H1 (cell line): ENCODE measurements around the gene LZTFL1. TPM values are rescaled to one million over a fixed set of nuclear protein-coding genes. Genes with fewer than 3 reads are reported as not detected.

Source experiments
- CTCF ChIA-PET: fragments of 300-600 bp; sonication (Branson Sonifier 250); formaldehyde crosslinking; loops from one replicate; lab custom pipeline; 2021; ENCODE audit not compliant: partially characterized antibody; lab: Charles Lee
- POLR2A ChIA-PET: fragments of 300-600 bp; sonication (Branson Sonifier 250); formaldehyde crosslinking; loops from one replicate; lab custom pipeline; 2021; ENCODE audit warnings: inconsistent platforms; ENCODE audit not compliant: partially characterized antibody; lab: Charles Lee
- DNase-seq, 2 experiments: peaks; one replicate each; pipeline versions ENCODE4 v3.0.0 to v3.0.0-alpha.2; 2010 to 2022; ENCODE audit warnings: low spot score in 2 of 2, low read depth in 1 of 2, mixed read lengths in 1 of 2
- FAIRE-seq: peaks from 2 replicates; lab custom pipeline; 2011; peaks lifted over from hg19 to GRCh38; lab: Jason Lieb, UNC
- H2AFZ ChIP-seq: 2 replicates; pipeline ENCODE4 v1.8.1; 2012; ENCODE audit warnings: low read length, inconsistent platforms
- H2AK5ac ChIP-seq: 2 replicates; pipeline ENCODE4 v1.6.1; 2013; ENCODE audit warnings: low read depth, low read length
- H2BK120ac ChIP-seq: replicated peaks from 2 replicates; pipeline ENCODE3; 2013; ENCODE audit warnings: low read depth, low read length, inconsistent platforms
- H2BK12ac ChIP-seq: 2 replicates; pipeline ENCODE4 v1.6.1; 2013; ENCODE audit warnings: low read depth, low read length
- H2BK15ac ChIP-seq: 2 replicates; pipeline ENCODE4 v1.6.1; 2013; ENCODE audit warnings: low read length
- H2BK20ac ChIP-seq: 2 replicates; pipeline ENCODE4 v1.6.1; 2013; ENCODE audit warnings: low read length
- H2BK5ac ChIP-seq: 2 replicates; pipeline ENCODE4 v1.6.1; 2013; ENCODE audit warnings: low read depth, low read length
- H3K14ac ChIP-seq: 2 replicates; pipeline ENCODE4 v1.6.1; 2013; ENCODE audit warnings: inconsistent platforms; ENCODE audit not compliant: insufficient read length
- H3K18ac ChIP-seq: 2 replicates; pipeline ENCODE4 v1.6.1; 2013; ENCODE audit warnings: low read length; ENCODE audit errors: extremely low read depth
- H3K23ac ChIP-seq: 2 replicates; pipeline ENCODE4 v1.6.1; 2013; ENCODE audit warnings: inconsistent platforms; ENCODE audit not compliant: insufficient read length
- H3K23me2 ChIP-seq: 2 replicates; pipeline ENCODE4 v1.6.1; 2013; ENCODE audit warnings: low read depth, low read length
- H3K27ac ChIP-seq: 2 replicates; pipeline ENCODE4 v1.6.1; 2011; ENCODE audit warnings: low read depth, low read length, inconsistent platforms
- H3K27me3 ChIP-seq, 4 experiments: replicated peaks in 1 of 4; 1 replicate in 1 of 4; 2 replicates in 3 of 4; pipeline versions ENCODE4 v1.6.1 to v1.8.1; 2011 to 2013; ENCODE audit warnings: low read length in 3 of 4, mild to moderate bottlenecking in 3 of 4, inconsistent platforms in 2 of 4, mixed read lengths in 2 of 4, moderate library complexity in 1 of 4; ENCODE audit not compliant: control insufficient read depth in 3 of 4, insufficient read depth in 3 of 4; ENCODE audit errors: extremely low read depth in 1 of 4
- H3K36me3 ChIP-seq, 4 experiments: 2 replicates each; pipeline versions ENCODE4 v1.6.1 to v1.8.1; 2011 to 2013; ENCODE audit warnings: mild to moderate bottlenecking in 4 of 4, low read length in 3 of 4, moderate library complexity in 2 of 4, control low read depth in 1 of 4, inconsistent platforms in 1 of 4; ENCODE audit not compliant: insufficient read depth in 4 of 4, control insufficient read depth in 2 of 4
- H3K4ac ChIP-seq: replicated peaks from 2 replicates; pipeline ENCODE3; 2013; ENCODE audit warnings: low read length, low read depth, mixed read lengths, inconsistent platforms; ENCODE audit not compliant: insufficient read length
- H3K4me1 ChIP-seq, 4 experiments: replicated peaks in 1 of 4; 1 replicate in 1 of 4; 2 replicates in 3 of 4; pipeline versions ENCODE4 v1.6.1 to v1.8.1; 2011 to 2013; ENCODE audit warnings: low read length in 3 of 4, inconsistent platforms in 2 of 4, mixed read lengths in 1 of 4; ENCODE audit not compliant: insufficient read depth in 4 of 4, control insufficient read depth in 3 of 4
- H3K4me2 ChIP-seq, 2 experiments: 2 replicates each; pipeline versions ENCODE4 v1.6.1 to v1.8.1; 2011 to 2013; ENCODE audit warnings: low read depth in 2 of 2, low read length in 2 of 2, control low read depth in 1 of 2, inconsistent platforms in 1 of 2, mild to moderate bottlenecking in 1 of 2; ENCODE audit not compliant: insufficient read depth in 1 of 2
- H3K4me3 ChIP-seq, 4 experiments: fragments of 200-600, 300-600 bp in 1 of 4; sonication (generic), shearing (Covaris generic), sonication (Bioruptor Twin) in 1 of 4; 2 replicates each; pipeline versions ENCODE4 v1.5.1 to v1.8.1; 2011 to 2016; ENCODE audit warnings: low read length in 4 of 4, low read depth in 3 of 4, control low read depth in 2 of 4, inconsistent platforms in 2 of 4, mild to moderate bottlenecking in 2 of 4, mixed read lengths in 1 of 4, moderate library complexity in 1 of 4; ENCODE audit not compliant: insufficient read depth in 2 of 4; ENCODE audit errors: extremely low read depth in 1 of 4
- H3K56ac ChIP-seq: replicated peaks from 2 replicates; pipeline ENCODE3; 2013; ENCODE audit warnings: low read depth, mild to moderate bottlenecking, mixed read lengths, low read length, inconsistent platforms; ENCODE audit not compliant: insufficient read length
- H3K79me1 ChIP-seq: 2 replicates; pipeline ENCODE4 v1.6.1; 2013; ENCODE audit warnings: low read depth, low read length, control low read depth
- H3K79me2 ChIP-seq, 2 experiments: 2 replicates each; pipeline versions ENCODE4 v1.6.1 to v1.8.1; 2012 to 2013; ENCODE audit warnings: low read length in 2 of 2, mild to moderate bottlenecking in 2 of 2, inconsistent platforms in 1 of 2; ENCODE audit not compliant: insufficient read depth in 2 of 2, control insufficient read depth in 1 of 2
- H3K9ac ChIP-seq, 4 experiments: replicated peaks in 1 of 4; 1 replicate in 1 of 4; 2 replicates in 3 of 4; pipeline versions ENCODE4 v1.6.1 to v1.8.1; 2011 to 2013; ENCODE audit warnings: low read depth in 3 of 4, low read length in 3 of 4, control low read depth in 2 of 4, mild to moderate bottlenecking in 2 of 4, moderate library complexity in 2 of 4, inconsistent platforms in 1 of 4; ENCODE audit errors: extremely low read depth in 1 of 4
- H3K9me3 ChIP-seq, 2 experiments: 2 replicates each; pipeline versions ENCODE4 v1.6.1 to v1.8.1; 2012 to 2013; ENCODE audit warnings: mild to moderate bottlenecking in 2 of 2, moderate library complexity in 2 of 2, control low read depth in 1 of 2, inconsistent platforms in 1 of 2, low read depth in 1 of 2, low read length in 1 of 2, mixed read lengths in 1 of 2; ENCODE audit not compliant: insufficient read depth in 2 of 2
- H4K20me1 ChIP-seq, 2 experiments: replicated peaks in 1 of 2; 2 replicates each; pipeline versions ENCODE3 to v1.8.1; 2011 to 2013; ENCODE audit warnings: inconsistent platforms in 2 of 2, low read length in 2 of 2, mild to moderate bottlenecking in 1 of 2; ENCODE audit not compliant: insufficient read depth in 2 of 2, control insufficient read depth in 1 of 2
- H4K5ac ChIP-seq: 2 replicates; pipeline ENCODE4 v1.6.1; 2013; ENCODE audit warnings: low read length, low read depth, mixed read lengths, inconsistent platforms; ENCODE audit not compliant: insufficient read length
- H4K8ac ChIP-seq: 2 replicates; pipeline ENCODE4 v1.8.0; 2013; ENCODE audit warnings: mild to moderate bottlenecking, moderate library complexity, low read length, inconsistent platforms; ENCODE audit not compliant: insufficient read depth; ENCODE audit errors: extremely low read depth
- H4K91ac ChIP-seq: replicated peaks from 2 replicates; pipeline ENCODE3; 2013; ENCODE audit warnings: low read length, mixed read lengths, inconsistent platforms; ENCODE audit not compliant: insufficient read length
- ATF2 ChIP-seq: IDR thresholded peaks from 2 replicates; pipeline ENCODE4 v1.6.1; 2012; ENCODE audit warnings: low read length, inconsistent platforms
- BRCA1 ChIP-seq: IDR thresholded peaks from 2 replicates; pipeline ENCODE4 v1.6.1; 2012; ENCODE audit warnings: low read depth, low read length, improper control_type of control experiment
- CREB1 ChIP-seq: IDR thresholded peaks from 2 replicates; pipeline ENCODE4 v1.6.1; 2012; ENCODE audit warnings: inconsistent platforms
- GABPA ChIP-seq: IDR thresholded peaks from 2 replicates; pipeline ENCODE4 v1.6.1; 2011; ENCODE audit warnings: mild to moderate bottlenecking, low read length, moderate library complexity, borderline replicate concordance; ENCODE audit not compliant: insufficient read depth
- JUND ChIP-seq: IDR thresholded peaks from 2 replicates; pipeline ENCODE4 v1.6.1; 2011; ENCODE audit warnings: mild to moderate bottlenecking, improper control_type of control experiment, low read length
- MAFK ChIP-seq: IDR thresholded peaks from 2 replicates; pipeline ENCODE4 v1.6.1; 2012; ENCODE audit warnings: low read depth, mild to moderate bottlenecking, improper control_type of control experiment, low read length
- PHF8 ChIP-seq: fragments of 200-600 bp; sonication (generic); conservative IDR thresholded peaks from 2 replicates; pipeline ENCODE4 v1.7.1; 2012; ENCODE audit warnings: low read depth, mild to moderate bottlenecking, inconsistent platforms, low read length, moderate library complexity
- POLR2A ChIP-seq, 2 experiments: IDR thresholded peaks; 1 replicate in 1 of 2; 2 replicates in 1 of 2; pipeline ENCODE4 v1.6.1; 2011; ENCODE audit warnings: low read depth in 2 of 2, low read length in 2 of 2, mild to moderate bottlenecking in 2 of 2; ENCODE audit errors: control extremely low read depth in 1 of 2
- RNF2 ChIP-seq: fragments of 200-900, 300-1000 bp; sonication (generic); IDR thresholded peaks from 2 replicates; pipeline ENCODE4 v1.7.1; 2016; ENCODE audit warnings: borderline replicate concordance, low read depth, mild to moderate bottlenecking, antibody characterized with exemption, low read length; ENCODE audit not compliant: poor library complexity, severe bottlenecking; ENCODE audit errors: missing control alignments
- SIX5 ChIP-seq: IDR thresholded peaks from 2 replicates; pipeline ENCODE4 v1.6.1; 2011; ENCODE audit warnings: mild to moderate bottlenecking, low read depth, low read length
- SP2 ChIP-seq: IDR thresholded peaks from 2 replicates; pipeline ENCODE4 v1.6.1; 2012; ENCODE audit warnings: mild to moderate bottlenecking, low read length, inconsistent platforms
- SUZ12 ChIP-seq: fragments of 200-600 bp; sonication (generic); IDR thresholded peaks from 2 replicates; pipeline ENCODE4 v1.6.1; 2012; ENCODE audit warnings: mild to moderate bottlenecking, inconsistent platforms, low read length, moderate library complexity, mixed read lengths
- TEAD4 ChIP-seq: IDR thresholded peaks from 2 replicates; pipeline ENCODE4 v1.6.1; 2012; ENCODE audit warnings: low read depth, low read length, inconsistent platforms, mixed read lengths
- ZNF274 ChIP-seq: IDR thresholded peaks from 2 replicates; pipeline ENCODE4 v1.7.0; 2012; ENCODE audit warnings: low read length, borderline replicate concordance; ENCODE audit errors: extremely low read depth
- WGBS, 2 experiments: shearing (Covaris generic) in 1 of 2; methylation state at CpG; one replicate each; pipeline versions ENCODE4 v1.1.6 to v1.1.7; 2013 to 2015; ENCODE audit warnings: low lambda C conversion rate in 2 of 2, mixed read lengths in 2 of 2, inconsistent platforms in 1 of 2, low coverage in 1 of 2, missing lambda C conversion rate in 1 of 2; ENCODE audit not compliant: insufficient replicate concordance in 2 of 2, insufficient coverage in 1 of 2, insufficient read length in 1 of 2; ENCODE audit errors: extremely low coverage in 1 of 2, missing lambda C conversion rate in 1 of 2; 5-methylcytosine and 5-hydroxymethylcytosine counted together
- polyA plus RNA-seq, 7 experiments: library from polyadenylated mRNA; depleted of rRNA in 3 of 7; stranded (reverse) in 5 of 7; unstranded in 2 of 7; fragments of >200 nt in 5 of 7; fragments of 200-250 nt in 2 of 7; gene quantifications; 1 replicate in 5 of 7; 2 replicates in 1 of 7; 4 replicates in 1 of 7; pipeline versions ENCODE4 v1.2.1 to v1.2.3, GENCODE V29; 2011 to 2013; ENCODE audit warnings: missing spikeins in 2 of 7, mixed read lengths in 2 of 7
- total RNA-seq: library from RNA; stranded (reverse); fragmentation: NEBNext Ultra II Directional; extraction: Animal tissue kit (Norgen Biotek cat#: 25700); gene quantifications from 2 replicates; pipeline ENCODE4 v1.2.1, GENCODE V29; 2021

The LZTFL1 gene
- total and polyA plus RNA-seq, 2 of the 8 experiments (the other 6 are each of a cell fraction or from before 2014, with no cell fraction given) = 8.7 to 11.5 TPM

GRCh38 chr3:45787551-45787950 is 54.4 kb downstream of the LZTFL1 start:
- Histone ChIP-seq H2BK120ac (no peak overlapping the region), H3K9me3 (0 out of 4 replicates have a peak, but pooled peaks cover 0 to 3% of the 10 kb centered on the region in 2 experiments), H4K20me1 (no peaks in the 10 kb centered on the region), H3K18ac (no peak overlapping the region), H3K56ac (no peak overlapping the region), H2BK5ac (no peak overlapping the region), H4K91ac (no peak overlapping the region), H3K79me1 (no peaks in the 10 kb centered on the region), H3K9ac (no peak overlapping the region), H3K14ac (no peak overlapping the region), H4K8ac (no peak overlapping the region), H2BK15ac (no peak overlapping the region), H3K4me3 (no peak overlapping the region), H3K23ac (no peak overlapping the region), H3K27me3 (0 out of 7 replicates have a peak, but pooled peaks cover 0 to 1% (median 0%) of the 10 kb centered on the region in 4 experiments), H3K4me1 (no peaks in the 10 kb centered on the region; a peak in 1 of 7 replicates), H3K23me2 (no peaks in the 10 kb centered on the region), H2BK20ac (no peak overlapping the region), H2AFZ (no peak overlapping the region), H2BK12ac (no peak overlapping the region), H3K4ac (no peak overlapping the region), H3K79me2 (no peaks in the 10 kb centered on the region), H3K4me2 (no peak overlapping the region), H3K27ac (no peak overlapping the region), H3K36me3 (no peaks in the 10 kb centered on the region), H4K5ac (no peak overlapping the region), H2AK5ac (no peak overlapping the region)
- FAIRE-seq (no peak), DNase-seq (no peak)
- 95% methylated on average over 2 of the region's 2 CpGs; no CpG with 5 or more reads in 1 of the 2 experiments for WGBS, 2 experiments
- POLR2A ChIA-PET = no interaction called here
- CTCF ChIA-PET = interaction anchor here (1.3 kb wide), 1 partner anchor 13 kb away, joined by 3 read pairs; no protein-coding TSS in a partner anchor
- TF ChIP-seq SP2 = no peak
- no peak for TF ChIP-seq TEAD4
- no peak for TF ChIP-seq RNF2
- TF ChIP-seq BRCA1 = no peak
- TF ChIP-seq SIX5 = no peak
- TF ChIP-seq ATF2 = no peak
- TF ChIP-seq PHF8 = no peak
- no peak for TF ChIP-seq POLR2A (IDR thresholded peaks at IDR 0.05; ENCODE audit: control extremely low read depth in 1 of 2, low read depth in 2 of 2, low read length in 2 of 2)
- no peak for TF ChIP-seq JUND
- TF ChIP-seq MAFK = no peak
- TF ChIP-seq CREB1 = no peak
- no peak for TF ChIP-seq SUZ12
- no peak for TF ChIP-seq ZNF274
- no peak for TF ChIP-seq GABPA
